ENCODE data around the gene SPAG8. TPM values are rescaled to one million over a fixed set of nuclear protein-coding genes. Genes with fewer than 3 reads are reported as not detected.

The SPAG8 gene
- total RNA-seq, 2 experiments from 2014 or later = 1.1 to 3.6 TPM

GRCh38 chr9:35771534-35771933 is 40.5 kb downstream of the SPAG8 start:
- Histone ChIP-seq H3K79me2 (ENCODE audit: insufficient read depth, low read depth, low read length) (no peaks in the 10 kb centered on the region; the same call in 1 of the 2 replicates), H3K27ac (ENCODE audit: low read depth, low read length, poor library complexity, severe bottlenecking) (no peak overlapping the region), H3K4me2 (ENCODE audit: low read length) (peak overlapping the region; percentile 4; the same call in 1 of the 2 replicates), H3K4me3 (ENCODE audit: low read depth, low read length, poor library complexity, severe bottlenecking) (no peak overlapping the region), H2AFZ (ENCODE audit: low read length) (no peak overlapping the region), H3K9me3 (ENCODE audit: low read length) (no peaks in the 10 kb centered on the region), H3K36me3 (ENCODE audit: insufficient read depth, low read length) (no peaks in the 10 kb centered on the region), H3K4me1 (ENCODE audit: insufficient read depth, low read length, poor library complexity, severe bottlenecking) (peaks cover 65% of the 10 kb centered on the region), H3K9me2 (ENCODE audit: insufficient read depth, low read length) (no peaks in the 10 kb centered on the region), H4K20me1 (ENCODE audit: insufficient read depth, low read length) (no peaks in the 10 kb centered on the region)
- no peak for DNase-seq (ENCODE audit: low spot score)
- TF ChIP-seq, protein P1, sequence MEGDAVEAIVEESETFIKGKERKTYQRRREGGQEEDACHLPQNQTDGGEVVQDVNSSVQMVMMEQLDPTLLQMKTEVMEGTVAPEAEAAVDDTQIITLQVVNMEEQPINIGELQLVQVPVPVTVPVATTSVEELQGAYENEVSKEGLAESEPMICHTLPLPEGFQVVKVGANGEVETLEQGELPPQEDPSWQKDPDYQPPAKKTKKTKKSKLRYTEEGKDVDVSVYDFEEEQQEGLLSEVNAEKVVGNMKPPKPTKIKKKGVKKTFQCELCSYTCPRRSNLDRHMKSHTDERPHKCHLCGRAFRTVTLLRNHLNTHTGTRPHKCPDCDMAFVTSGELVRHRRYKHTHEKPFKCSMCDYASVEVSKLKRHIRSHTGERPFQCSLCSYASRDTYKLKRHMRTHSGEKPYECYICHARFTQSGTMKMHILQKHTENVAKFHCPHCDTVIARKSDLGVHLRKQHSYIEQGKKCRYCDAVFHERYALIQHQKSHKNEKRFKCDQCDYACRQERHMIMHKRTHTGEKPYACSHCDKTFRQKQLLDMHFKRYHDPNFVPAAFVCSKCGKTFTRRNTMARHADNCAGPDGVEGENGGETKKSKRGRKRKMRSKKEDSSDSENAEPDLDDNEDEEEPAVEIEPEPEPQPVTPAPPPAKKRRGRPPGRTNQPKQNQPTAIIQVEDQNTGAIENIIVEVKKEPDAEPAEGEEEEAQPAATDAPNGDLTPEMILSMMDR (conservative IDR thresholded peaks at IDR 0.05; ENCODE audit: low read length) = no peak
- no peak for TF ChIP-seq EZH2phosphoT487 (IDR thresholded peaks at IDR 0.05; ENCODE audit: borderline replicate concordance, low read depth, low read length)
- BruUV-seq (replicated peaks) = no TSS peak
- POLR2A ChIA-PET = interaction anchor here (1.1 to 2.0 kb wide), 5 partner anchors 9 to 136 kb away, joined by 3 to 9 read pairs (median 5); partner anchors contain the start of genes GBA2 and RGP1
- intact Hi-C loops (cut with micrococcal nuclease; ENCODE audit: unreplicated experiment) = no loop called here
- CTCF ChIA-PET (ENCODE audit: unreplicated experiment) = no interaction called here

- H3K36me3 ChIP-seq (ENCODE audit: insufficient read depth, low read length) = no peaks in the 10 kb centered on the region
- ChIA-PET CTCF (ENCODE audit: unreplicated experiment) (no interaction called here), POLR2A (interaction anchor here (0.7 to 2.0 kb wide), 6 partner anchors 8 to 135 kb away, joined by 3 to 9 read pairs (median 4); partner anchors contain the start of genes GBA2 and RGP1)
- no peaks in the 10 kb centered on the region for H4K20me1 ChIP-seq (ENCODE audit: insufficient read depth, low read length)
- no peak for DNase-seq (ENCODE audit: low spot score)
- H3K4me2 ChIP-seq (ENCODE audit: low read length) = peak overlapping the region; percentile 4
- H2AFZ ChIP-seq (ENCODE audit: low read length) = no peak overlapping the region
- no peak overlapping the region for H3K4me3 ChIP-seq (ENCODE audit: low read depth, low read length, poor library complexity, severe bottlenecking)
- TF ChIP-seq, protein P1 (conservative IDR thresholded peaks at IDR 0.05; ENCODE audit: low read length) = no peak
- TF ChIP-seq EZH2phosphoT487 (IDR thresholded peaks at IDR 0.05; ENCODE audit: borderline replicate concordance, low read depth, low read length) = no peak
- BruUV-seq (replicated peaks) = no TSS peak
- H3K9me2 ChIP-seq (ENCODE audit: insufficient read depth, low read length) = no peaks in the 10 kb centered on the region
- peaks cover 65% of the 10 kb centered on the region for H3K4me1 ChIP-seq (ENCODE audit: insufficient read depth, low read length, poor library complexity, severe bottlenecking)
- H3K79me2 ChIP-seq (ENCODE audit: insufficient read depth, low read depth, low read length) = peaks cover 4% of the 10 kb centered on the region; the same call in 1 of the 2 replicates
- intact Hi-C loops (cut with micrococcal nuclease; ENCODE audit: unreplicated experiment) = no loop called here
- no peak overlapping the region for H3K27ac ChIP-seq (ENCODE audit: low read depth, low read length, poor library complexity, severe bottlenecking)
- H3K9me3 ChIP-seq (ENCODE audit: low read length) = no peaks in the 10 kb centered on the region
These were observed 41.0 kb downstream of the SPAG8 start for GRCh38 chr9:35771075-35771433.

- H3K79me2 ChIP-seq (ENCODE audit: insufficient read depth, low read depth, low read length) = peaks cover 14% of the 10 kb centered on the region; the same call in 1 of the 2 replicates
- POLR2A ChIA-PET = interaction anchor here (0.6 to 1.2 kb wide), 4 partner anchors 9 to 215 kb away, joined by 3 to 4 read pairs (median 3); partner anchors contain the start of gene SPAG8
- intact Hi-C loops (cut with micrococcal nuclease; ENCODE audit: unreplicated experiment) = no loop called here
- no peak for DNase-seq (ENCODE audit: low spot score)
- H3K27ac ChIP-seq (ENCODE audit: low read depth, low read length, poor library complexity, severe bottlenecking) = no peak overlapping the region
- H2AFZ ChIP-seq (ENCODE audit: low read length) = no peak overlapping the region
- H3K4me3 ChIP-seq (ENCODE audit: low read depth, low read length, poor library complexity, severe bottlenecking) = no peak overlapping the region
- H4K20me1 ChIP-seq (ENCODE audit: insufficient read depth, low read length) = no peaks in the 10 kb centered on the region
- no TSS peak for BruUV-seq (replicated peaks)
- peaks cover 6% of the 10 kb centered on the region; the same call in 1 of the 2 replicates for H3K9me3 ChIP-seq (ENCODE audit: low read length)
- no peak overlapping the region for H3K4me2 ChIP-seq (ENCODE audit: low read length)
- peaks cover 7% of the 10 kb centered on the region for H3K36me3 ChIP-seq (ENCODE audit: insufficient read depth, low read length)
- CTCF ChIA-PET (ENCODE audit: unreplicated experiment) = no interaction called here
- H3K9me2 ChIP-seq (ENCODE audit: insufficient read depth, low read length) = no peaks in the 10 kb centered on the region
- peaks cover 63% of the 10 kb centered on the region for H3K4me1 ChIP-seq (ENCODE audit: insufficient read depth, low read length, poor library complexity, severe bottlenecking)
- TF ChIP-seq EZH2phosphoT487 (IDR thresholded peaks at IDR 0.05; ENCODE audit: borderline replicate concordance, low read depth, low read length) = no peak
- TF ChIP-seq, protein P1 (conservative IDR thresholded peaks at IDR 0.05; ENCODE audit: low read length) = no peak
These were observed 42.3 kb downstream of the SPAG8 start for GRCh38 chr9:35769763-35770162.
